Stomach (tissue), 9 donors: ENCODE data around the gene DICER1. TPM values are rescaled to one million over a fixed set of nuclear protein-coding genes. Genes with fewer than 3 reads are reported as not detected.
"Not testable (repeated sequence)": the region's sequence is repeated elsewhere in the genome, so short reads cannot be mapped to it uniquely, and the experiment has no call there.

Experiments
- DNase-seq, 2 donors: peaks; one replicate each; pipeline versions ENCODE4 v3.0.0 to v3.0.0-alpha.2; 2013 to 2019
- H3K27ac ChIP-seq, 5 donors: fragments of 200-600 bp in 4 of 5; sonication (generic) in 4 of 5; one replicate each; pipeline ENCODE4 v1.5.1; 2013 to 2019; ENCODE audit warnings: mild to moderate bottlenecking in 1 of 5, moderate library complexity in 1 of 5
- H3K27me3 ChIP-seq, 3 donors: fragments of 200-600 bp; sonication (generic); one replicate each; pipeline ENCODE4 v1.5.1; 2017 to 2019; ENCODE audit warnings: mixed run types in 1 of 3
- H3K36me3 ChIP-seq, 4 donors: fragments of 200-600 bp; sonication (generic); 1 replicate in 3 of 4; 2 replicates in 1 of 4; pipeline ENCODE4 v1.5.1; 2016 to 2019
- H3K4me1 ChIP-seq, 4 donors: fragments of 200-600 bp; sonication (generic); one replicate each; pipeline ENCODE4 v1.5.1; 2016 to 2019
- H3K4me3 ChIP-seq, 4 donors: fragments of 200-600 bp; sonication (generic) in 3 of 4; one replicate each; pipeline ENCODE4 v1.5.1; 2016 to 2019; ENCODE audit warnings: mild to moderate bottlenecking in 1 of 4
- H3K9me3 ChIP-seq, 4 donors: fragments of 200-600 bp; sonication (generic); one replicate each; pipeline ENCODE4 v1.5.1; 2016 to 2019
- CTCF ChIP-seq, 7 experiments: fragments of 450-650 bp in 4 of 7; fragments of 200-600 bp in 3 of 7; sonication (generic) in 3 of 7; IDR thresholded peaks; one replicate each; pipeline ENCODE4 v1.5.1; 2016 to 2019; ENCODE audit warnings: antibody characterized with exemption in 7 of 7, control low read depth in 2 of 7, mild to moderate bottlenecking in 1 of 7
- EP300 ChIP-seq: sonication (generic); formaldehyde crosslinking; IDR thresholded peaks from one replicate; pipeline ENCODE4 v1.6.1; 2017; ENCODE audit warnings: antibody characterized with exemption
- POLR2A ChIP-seq, 4 donors: fragments of 450-650 bp; IDR thresholded peaks; one replicate each; pipeline ENCODE4 v1.6.1; 2016; ENCODE audit warnings: antibody characterized with exemption in 4 of 4, control low read depth in 2 of 4, mild to moderate bottlenecking in 1 of 4, moderate library complexity in 1 of 4
- POLR2AphosphoS5 ChIP-seq, 3 donors: sonication (generic); formaldehyde crosslinking; IDR thresholded peaks; one replicate each; pipeline ENCODE4 v1.6.1; 2016; ENCODE audit warnings: antibody characterized with exemption in 3 of 3
- WGBS, 5 donors: extraction: QIAGEN DNeasy Blood & Tissue Kit in 3 of 5; methylation state at CpG; one replicate each; pipeline versions ENCODE4 v1.1.5 to v1.1.7; 2013 to 2018; 5-methylcytosine and 5-hydroxymethylcytosine counted together
- intact Hi-C: fragments of 100-400 bp; cut with DNase I; formaldehyde crosslinking; loops from one replicate; pipeline ENCODE4 v1.15.1; 2023; ENCODE audit warnings: low total_unique reads
- polyA plus RNA-seq, 3 donors: library from polyadenylated mRNA; stranded (reverse); fragments of 200-250 nt; gene quantifications; one replicate each; pipeline ENCODE4 v1.2.3, GENCODE V29; 2013
- total RNA-seq, 5 donors: library from RNA; depleted of rRNA; stranded (reverse); fragments of >200 nt; gene quantifications; one replicate each; pipeline versions ENCODE4 v1.1.0 to v1.2.3, GENCODE V29; 2014 to 2016
- donor health status: healthy with polysubstance abuse.
- donor health status: Bipolar disorder and iron deficiency.
- donor health status: healthy.

DICER1 gene
- total and polyA plus RNA-seq, 8 donors, result 6.1 to 104 (median 53.4) TPM

- no peak for TF ChIP-seq CTCF (IDR thresholded peaks at IDR 0.05)
- TF ChIP-seq POLR2A (IDR thresholded peaks at IDR 0.05), result no peak
- no peak for TF ChIP-seq POLR2AphosphoS5 (IDR thresholded peaks at IDR 0.05)
- TF ChIP-seq EP300, result no peak
- no peak overlapping the region for H3K27ac ChIP-seq
- peaks cover 39 to 88% (median 60%) of the 10 kb centered on the region in 4 donors for H3K4me1 ChIP-seq
- no peak for DNase-seq
- 37 to 52% (median 42%) methylated on average over 1 of the region's 1 CpG for WGBS, 5 donors
- H3K36me3 ChIP-seq, result no peaks in the 10 kb centered on the region
- peaks cover 0 to 8% (median 4%) of the 10 kb centered on the region in 4 donors for H3K9me3 ChIP-seq
- no peak overlapping the region for H3K4me3 ChIP-seq
- H3K27me3 ChIP-seq, result no peaks in the 10 kb centered on the region
- intact Hi-C loops, result no loop called here
Observed at GRCh38 chr14:95141684-95142083, 15.6 kb downstream of the DICER1 start.

- peaks cover 39 to 91% (median 58%) of the 10 kb centered on the region in 4 donors for H3K4me1 ChIP-seq
- no peak for TF ChIP-seq POLR2A (IDR thresholded peaks at IDR 0.05)
- peak in 1 of 3 donors; percentile 36 for TF ChIP-seq POLR2AphosphoS5 (IDR thresholded peaks at IDR 0.05)
- DNase-seq, result no peak
Observed at GRCh38 chr14:95140060-95140858, 17.1 kb downstream of the DICER1 start.

GRCh38 chr14:95138876-95139275 is 18.5 kb downstream of the DICER1 start:
- Histone ChIP-seq H3K4me3 (no peak overlapping the region), H3K4me1 (peaks cover 39 to 93% (median 63%) of the 10 kb centered on the region in 4 donors), H3K27me3 (no peaks in the 10 kb centered on the region), H3K9me3 (no peaks in the 10 kb centered on the region), H3K27ac (no peak overlapping the region), H3K36me3 (no peaks in the 10 kb centered on the region)
- DNase-seq, result no peak
- intact Hi-C loops, result no loop called here
- TF ChIP-seq POLR2A (IDR thresholded peaks at IDR 0.05) (no peak), POLR2AphosphoS5 (IDR thresholded peaks at IDR 0.05) (no peak), EP300 (no peak), CTCF (IDR thresholded peaks at IDR 0.05) (no peak)
- 100% methylated on average over 1 of the region's 1 CpG; no CpG with 5 or more reads in 4 of the 5 donors for WGBS, 5 donors

More at GRCh38 chr14:95140060-95140858, 17.1 kb downstream of the DICER1 start:
- peak overlapping the region in 2 of 5 donors; percentile 26 to 61 for H3K27ac ChIP-seq
- intact Hi-C loops, result no loop called here
- WGBS, 5 donors, result 60 to 72% (median 69%) methylated on average over 5 of the region's 5 CpGs
- no peaks in the 10 kb centered on the region for H3K27me3 ChIP-seq
- H3K4me3 ChIP-seq, result no peak overlapping the region
- no peaks in the 10 kb centered on the region for H3K36me3 ChIP-seq
- peaks cover 0 to 8% (median 4%) of the 10 kb centered on the region in 4 donors for H3K9me3 ChIP-seq

- H3K36me3 ChIP-seq, intact Hi-C loops, DNase-seq, H3K4me3 ChIP-seq, H3K9me3 ChIP-seq, H3K27me3 ChIP-seq: not testable (repeated sequence)
- peaks cover 37 to 92% (median 60%) of the 10 kb centered on the region in 4 donors for H3K4me1 ChIP-seq
- WGBS, 5 donors, result 69 to 89% (median 77%) methylated on average over 4 of the region's 5 CpGs
- H3K27ac ChIP-seq, result peak overlapping the region in 1 of 5 donors; percentile 61
Observed at GRCh38 chr14:95138455-95138854, 18.9 kb downstream of the DICER1 start.

- Histone ChIP-seq H3K27ac (peak overlapping the region in 4 of 5 donors; percentile 17 to 61 (median 58)), H3K4me1 (peaks cover 34 to 91% (median 55%) of the 10 kb centered on the region in 4 donors), H3K9me3 (no peaks in the 10 kb centered on the region), H3K36me3 (peaks cover 0 to 7% (median 6%) of the 10 kb centered on the region in 4 donors), H3K27me3 (no peaks in the 10 kb centered on the region), H3K4me3 (no peak overlapping the region)
- DNase-seq, result peak; percentile 36 to 54
- TF ChIP-seq CTCF (IDR thresholded peaks at IDR 0.05), result no peak
- no peak for TF ChIP-seq EP300
- no peak for TF ChIP-seq POLR2AphosphoS5 (IDR thresholded peaks at IDR 0.05)
- TF ChIP-seq POLR2A (IDR thresholded peaks at IDR 0.05), result no peak
- 28 to 54% (median 40%) methylated on average over 5 of the region's 5 CpGs for WGBS, 5 donors
- intact Hi-C loops, result no loop called here
Observed at GRCh38 chr14:95137804-95138167, 19.5 kb downstream of the DICER1 start.
